ENCODE measurements around the gene PLEKHG2. TPM values are rescaled to one million over a fixed set of nuclear protein-coding genes. Genes with fewer than 3 reads are reported as not detected.

Gene PLEKHG2
- total and polyA plus RNA-seq, 9 of the 15 experiments (the other 6 are each of a cell fraction or from before 2014, with no cell fraction given): 0.98 to 45.7 (median 9.8) TPM

DNA sequence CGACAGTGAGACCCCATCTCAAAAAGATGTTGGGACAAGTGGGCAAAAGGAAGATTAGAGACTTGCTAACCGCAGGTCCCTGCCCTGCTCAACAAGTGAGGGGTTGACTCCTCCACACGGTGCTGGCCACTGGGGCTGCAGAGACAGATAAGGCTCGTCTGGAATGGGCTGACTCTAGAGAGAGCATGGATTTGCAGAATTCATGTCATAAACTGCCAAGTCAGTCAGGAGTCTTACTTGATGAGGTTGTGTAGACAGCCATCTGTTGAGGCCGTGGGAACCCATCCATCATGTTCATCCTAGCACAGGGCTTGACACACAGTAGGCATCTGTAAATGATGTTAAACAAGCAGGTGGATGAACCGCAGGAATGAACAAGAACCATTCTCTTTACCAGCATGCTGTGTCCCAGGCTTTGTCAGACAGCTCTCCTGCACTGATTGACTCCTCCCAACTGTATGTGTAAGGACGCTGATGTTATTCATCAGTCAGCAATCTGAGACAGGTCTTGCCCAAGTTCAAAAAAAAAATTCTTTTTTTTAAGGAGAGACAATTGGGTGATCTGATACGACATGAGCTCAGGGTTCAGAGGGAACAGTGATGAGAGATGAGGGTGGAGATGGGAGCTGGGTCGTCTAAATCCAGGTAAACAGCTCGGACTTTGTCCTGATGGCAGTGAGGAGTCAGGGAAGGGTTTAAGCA lies 30.4 kb upstream of the PLEKHG2 start (continued):
- peak in 1 of 2 experiments; percentile 98; a peak in 2 of 4 replicates for TF ChIP-seq HDAC1 (IDR thresholded peaks at IDR 0.05)
- TF ChIP-seq KDM4B (IDR thresholded peaks at IDR 0.05; ENCODE audit: borderline replicate concordance in 2 of 2, low read depth in 1 of 2): no peak
- peak in 1 of 2 experiments; percentile 84; a peak in 2 of 4 replicates for TF ChIP-seq TBL1XR1 (IDR thresholded peaks at IDR 0.05; ENCODE audit: low read length in 2 of 2)
- TF ChIP-seq SRSF7 (optimal IDR thresholded peaks at IDR 0.05; ENCODE audit: low read depth, low read length): no peak
- TF ChIP-seq SOX6 (IDR thresholded peaks at IDR 0.05): peak; percentile 73
- peak; percentile 97 for TF ChIP-seq TCF3 (CRISPR knock-in tag; IDR thresholded peaks at IDR 0.05)
- no peak for TF ChIP-seq ZNF140 (CRISPR knock-in tag; IDR thresholded peaks at IDR 0.05)
- TF ChIP-seq, protein P1, sequence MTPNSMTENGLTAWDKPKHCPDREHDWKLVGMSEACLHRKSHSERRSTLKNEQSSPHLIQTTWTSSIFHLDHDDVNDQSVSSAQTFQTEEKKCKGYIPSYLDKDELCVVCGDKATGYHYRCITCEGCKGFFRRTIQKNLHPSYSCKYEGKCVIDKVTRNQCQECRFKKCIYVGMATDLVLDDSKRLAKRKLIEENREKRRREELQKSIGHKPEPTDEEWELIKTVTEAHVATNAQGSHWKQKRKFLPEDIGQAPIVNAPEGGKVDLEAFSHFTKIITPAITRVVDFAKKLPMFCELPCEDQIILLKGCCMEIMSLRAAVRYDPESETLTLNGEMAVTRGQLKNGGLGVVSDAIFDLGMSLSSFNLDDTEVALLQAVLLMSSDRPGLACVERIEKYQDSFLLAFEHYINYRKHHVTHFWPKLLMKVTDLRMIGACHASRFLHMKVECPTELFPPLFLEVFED (CRISPR knock-in tag; conservative IDR thresholded peaks at IDR 0.05): no peak; the same call in 1 of the 2 replicates
- no peak for TF ChIP-seq TCFL5 (CRISPR knock-in tag; conservative IDR thresholded peaks at IDR 0.05)
- TF ChIP-seq, protein P2, sequence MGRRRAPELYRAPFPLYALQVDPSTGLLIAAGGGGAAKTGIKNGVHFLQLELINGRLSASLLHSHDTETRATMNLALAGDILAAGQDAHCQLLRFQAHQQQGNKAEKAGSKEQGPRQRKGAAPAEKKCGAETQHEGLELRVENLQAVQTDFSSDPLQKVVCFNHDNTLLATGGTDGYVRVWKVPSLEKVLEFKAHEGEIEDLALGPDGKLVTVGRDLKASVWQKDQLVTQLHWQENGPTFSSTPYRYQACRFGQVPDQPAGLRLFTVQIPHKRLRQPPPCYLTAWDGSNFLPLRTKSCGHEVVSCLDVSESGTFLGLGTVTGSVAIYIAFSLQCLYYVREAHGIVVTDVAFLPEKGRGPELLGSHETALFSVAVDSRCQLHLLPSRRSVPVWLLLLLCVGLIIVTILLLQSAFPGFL (CRISPR knock-in tag; IDR thresholded peaks at IDR 0.05): no peak
- TF ChIP-seq, protein P3, sequence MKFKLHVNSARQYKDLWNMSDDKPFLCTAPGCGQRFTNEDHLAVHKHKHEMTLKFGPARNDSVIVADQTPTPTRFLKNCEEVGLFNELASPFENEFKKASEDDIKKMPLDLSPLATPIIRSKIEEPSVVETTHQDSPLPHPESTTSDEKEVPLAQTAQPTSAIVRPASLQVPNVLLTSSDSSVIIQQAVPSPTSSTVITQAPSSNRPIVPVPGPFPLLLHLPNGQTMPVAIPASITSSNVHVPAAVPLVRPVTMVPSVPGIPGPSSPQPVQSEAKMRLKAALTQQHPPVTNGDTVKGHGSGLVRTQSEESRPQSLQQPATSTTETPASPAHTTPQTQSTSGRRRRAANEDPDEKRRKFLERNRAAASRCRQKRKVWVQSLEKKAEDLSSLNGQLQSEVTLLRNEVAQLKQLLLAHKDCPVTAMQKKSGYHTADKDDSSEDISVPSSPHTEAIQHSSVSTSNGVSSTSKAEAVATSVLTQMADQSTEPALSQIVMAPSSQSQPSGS (CRISPR knock-in tag; IDR thresholded peaks at IDR 0.05): no peak
- TF ChIP-seq, protein P4, sequence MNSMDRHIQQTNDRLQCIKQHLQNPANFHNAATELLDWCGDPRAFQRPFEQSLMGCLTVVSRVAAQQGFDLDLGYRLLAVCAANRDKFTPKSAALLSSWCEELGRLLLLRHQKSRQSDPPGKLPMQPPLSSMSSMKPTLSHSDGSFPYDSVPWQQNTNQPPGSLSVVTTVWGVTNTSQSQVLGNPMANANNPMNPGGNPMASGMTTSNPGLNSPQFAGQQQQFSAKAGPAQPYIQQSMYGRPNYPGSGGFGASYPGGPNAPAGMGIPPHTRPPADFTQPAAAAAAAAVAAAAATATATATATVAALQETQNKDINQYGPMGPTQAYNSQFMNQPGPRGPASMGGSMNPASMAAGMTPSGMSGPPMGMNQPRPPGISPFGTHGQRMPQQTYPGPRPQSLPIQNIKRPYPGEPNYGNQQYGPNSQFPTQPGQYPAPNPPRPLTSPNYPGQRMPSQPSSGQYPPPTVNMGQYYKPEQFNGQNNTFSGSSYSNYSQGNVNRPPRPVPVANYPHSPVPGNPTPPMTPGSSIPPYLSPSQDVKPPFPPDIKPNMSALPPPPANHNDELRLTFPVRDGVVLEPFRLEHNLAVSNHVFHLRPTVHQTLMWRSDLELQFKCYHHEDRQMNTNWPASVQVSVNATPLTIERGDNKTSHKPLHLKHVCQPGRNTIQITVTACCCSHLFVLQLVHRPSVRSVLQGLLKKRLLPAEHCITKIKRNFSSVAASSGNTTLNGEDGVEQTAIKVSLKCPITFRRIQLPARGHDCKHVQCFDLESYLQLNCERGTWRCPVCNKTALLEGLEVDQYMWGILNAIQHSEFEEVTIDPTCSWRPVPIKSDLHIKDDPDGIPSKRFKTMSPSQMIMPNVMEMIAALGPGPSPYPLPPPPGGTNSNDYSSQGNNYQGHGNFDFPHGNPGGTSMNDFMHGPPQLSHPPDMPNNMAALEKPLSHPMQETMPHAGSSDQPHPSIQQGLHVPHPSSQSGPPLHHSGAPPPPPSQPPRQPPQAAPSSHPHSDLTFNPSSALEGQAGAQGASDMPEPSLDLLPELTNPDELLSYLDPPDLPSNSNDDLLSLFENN (IDR thresholded peaks at IDR 0.05; ENCODE audit: low read depth in 2 of 2, low read length in 2 of 2): peak in 1 of 2 experiments; percentile 88; a peak in 2 of 4 replicates
- TF ChIP-seq ZNF444 (CRISPR knock-in tag; IDR thresholded peaks at IDR 0.05): no peak
- TF ChIP-seq POLR2B (IDR thresholded peaks at IDR 0.05; ENCODE audit: low read depth, partially characterized antibody): no peak
- TF ChIP-seq, protein P5, sequence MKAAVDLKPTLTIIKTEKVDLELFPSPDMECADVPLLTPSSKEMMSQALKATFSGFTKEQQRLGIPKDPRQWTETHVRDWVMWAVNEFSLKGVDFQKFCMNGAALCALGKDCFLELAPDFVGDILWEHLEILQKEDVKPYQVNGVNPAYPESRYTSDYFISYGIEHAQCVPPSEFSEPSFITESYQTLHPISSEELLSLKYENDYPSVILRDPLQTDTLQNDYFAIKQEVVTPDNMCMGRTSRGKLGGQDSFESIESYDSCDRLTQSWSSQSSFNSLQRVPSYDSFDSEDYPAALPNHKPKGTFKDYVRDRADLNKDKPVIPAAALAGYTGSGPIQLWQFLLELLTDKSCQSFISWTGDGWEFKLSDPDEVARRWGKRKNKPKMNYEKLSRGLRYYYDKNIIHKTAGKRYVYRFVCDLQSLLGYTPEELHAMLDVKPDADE (conservative IDR thresholded peaks at IDR 0.05; ENCODE audit: control insufficient read depth, low read depth, low read length): 0 out of 2 replicates have a peak, but pooled peaks have one; percentile 35
- no peak for TF ChIP-seq EZH2 (IDR thresholded peaks at IDR 0.05; ENCODE audit: borderline replicate concordance, low read depth, low read length)
- TF ChIP-seq GTF2F1 (IDR thresholded peaks at IDR 0.05; ENCODE audit: low read depth, low read length): no peak
- no peak; the same call in 1 of the 2 replicates for TF ChIP-seq GATAD2B (IDR thresholded peaks at IDR 0.05; ENCODE audit: borderline replicate concordance)
- TF ChIP-seq KDM2B (CRISPR knock-in tag; IDR thresholded peaks at IDR 0.05): no peak
